GM23338 (cell line): ENCODE results near the gene UNC79. TPM values are rescaled to one million over a fixed set of nuclear protein-coding genes. Genes with fewer than 3 reads are reported as not detected.

Source experiments
- ATAC-seq: fragments of 200-7000 bp; cut with Tn5 transposase; 3 replicates; pipeline ENCODE4 v1.9.1; 2020
- DNase-seq: peaks from one replicate; pipeline ENCODE4 v3.0.0-alpha.2; 2015; ENCODE audit warnings: low spot score
- H2AFZ ChIP-seq: fragments of 200-600 bp; sonication (generic); 2 replicates; pipeline ENCODE4 v1.8.0; 2016; ENCODE audit warnings: antibody characterized with exemption, mild to moderate bottlenecking, moderate library complexity
- H3F3A ChIP-seq: fragments of 200-600 bp; sonication (generic); replicated peaks from 2 replicates; pipeline ENCODE4 v1.8.0; 2017; ENCODE audit warnings: antibody characterized with exemption, mixed run types, low read depth
- H3K27ac ChIP-seq: fragments of 200-600 bp; sonication (generic); 2 replicates; pipeline ENCODE4 v1.6.1; 2016; ENCODE audit warnings: low read depth
- H3K27me3 ChIP-seq: fragments of 200-600 bp; sonication (generic); 2 replicates; pipeline ENCODE4 v1.8.0; 2016; ENCODE audit warnings: mild to moderate bottlenecking, mixed run types, moderate library complexity; ENCODE audit not compliant: insufficient read depth
- H3K36me3 ChIP-seq: fragments of 200-600 bp; sonication (generic); 2 replicates; pipeline ENCODE4 v1.8.0; 2016; ENCODE audit warnings: mild to moderate bottlenecking; ENCODE audit not compliant: insufficient read depth
- H3K4me1 ChIP-seq: fragments of 200-600 bp; sonication (generic); 2 replicates; pipeline ENCODE4 v1.8.0; 2016; ENCODE audit warnings: mild to moderate bottlenecking, moderate library complexity; ENCODE audit not compliant: insufficient read depth
- H3K4me2 ChIP-seq: fragments of 200-600 bp; sonication (generic); 2 replicates; pipeline ENCODE4 v1.7.1; 2017; ENCODE audit warnings: mixed run types
- H3K4me3 ChIP-seq: fragments of 200-600 bp; sonication (generic); 2 replicates; pipeline ENCODE4 v1.6.1; 2016; ENCODE audit warnings: mixed run types
- H3K79me2 ChIP-seq: fragments of 200-600 bp; sonication (generic); replicated peaks from 2 replicates; pipeline ENCODE4 v1.8.0; 2017; ENCODE audit warnings: mild to moderate bottlenecking; ENCODE audit not compliant: insufficient read depth
- H3K9me2 ChIP-seq: fragments of 200-600 bp; sonication (generic); 2 replicates; pipeline ENCODE4 v1.8.0; 2017; ENCODE audit not compliant: insufficient read depth
- H4K20me1 ChIP-seq: fragments of 200-600 bp; sonication (generic); replicated peaks from 2 replicates; pipeline ENCODE4 v1.8.0; 2017; ENCODE audit warnings: mild to moderate bottlenecking; ENCODE audit not compliant: insufficient read depth
- H3K27ac Mint-ChIP-seq: 2 replicates; pipeline ENCODE4 v1.8.0; 2020; ENCODE audit warnings: inconsistent platforms, mild to moderate bottlenecking, moderate library complexity, mixed read lengths
- H3K27me3 Mint-ChIP-seq: 3 replicates; pipeline ENCODE4 v1.8.0; 2022; ENCODE audit warnings: low read depth, mild to moderate bottlenecking, moderate library complexity, mixed read lengths, inconsistent platforms; ENCODE audit not compliant: insufficient read depth, poor library complexity
- H3K36me3 Mint-ChIP-seq: 3 replicates; pipeline ENCODE4 v1.8.0; 2021; ENCODE audit warnings: low read depth, mild to moderate bottlenecking, inconsistent platforms, moderate library complexity, mixed read lengths
- H3K4me1 Mint-ChIP-seq: 3 replicates; pipeline ENCODE4 v1.8.0; 2020; ENCODE audit warnings: mild to moderate bottlenecking, inconsistent platforms, mixed read lengths
- H3K4me3 Mint-ChIP-seq: 3 replicates; pipeline ENCODE4 v1.8.0; 2021; ENCODE audit warnings: moderate library complexity, mild to moderate bottlenecking, inconsistent platforms, mixed read lengths
- H3K9me3 Mint-ChIP-seq: 3 replicates; pipeline ENCODE4 v1.8.0; 2020; ENCODE audit warnings: moderate library complexity, mild to moderate bottlenecking, inconsistent platforms, mixed read lengths
- STAT1 ChIP-seq: IDR thresholded peaks from one replicate; pipeline ENCODE4 v1.6.1; 2016; ENCODE audit warnings: antibody characterized with exemption; ENCODE audit not compliant: unreplicated experiment
- polyA plus RNA-seq: library from polyadenylated mRNA; unstranded; fragments of >200 nt; fragmentation: Nextera tagmentation; extraction: Ambion mirVana; gene quantifications from 2 replicates; pipeline ENCODE4 v1.2.1, GENCODE V29; 2016
- total RNA-seq: library from RNA; depleted of rRNA; stranded (reverse); fragments of >200 nt; shearing (Covaris generic); gene quantifications from 2 replicates; pipeline ENCODE4 v1.2.3, GENCODE V29; 2014
- TF ChIP-seq, protein P1 (sequence below): IDR thresholded peaks from one replicate; pipeline ENCODE4 v1.6.1; 2018; ENCODE audit warnings: antibody characterized with exemption; ENCODE audit not compliant: unreplicated experiment
- TF ChIP-seq, protein P2 (sequence below), 2 experiments: fragments of 200-600 bp in 1 of 2; sonication (generic) in 1 of 2; conservative IDR thresholded peaks; 2 replicates each; pipeline versions ENCODE4 v1.5.1 to v1.6.1; 2016 to 2017; ENCODE audit warnings: antibody characterized with exemption in 2 of 2, low read depth in 2 of 2, mild to moderate bottlenecking in 2 of 2, moderate library complexity in 1 of 2
- TF ChIP-seq, protein P3 (sequence below): IDR thresholded peaks from 2 replicates; pipeline ENCODE4 v1.6.1; 2016; ENCODE audit warnings: antibody characterized with exemption

UNC79 gene
- total and polyA plus RNA-seq, 2 experiments from 2014 or later, result 1.8 to 3.6 TPM

DNA sequence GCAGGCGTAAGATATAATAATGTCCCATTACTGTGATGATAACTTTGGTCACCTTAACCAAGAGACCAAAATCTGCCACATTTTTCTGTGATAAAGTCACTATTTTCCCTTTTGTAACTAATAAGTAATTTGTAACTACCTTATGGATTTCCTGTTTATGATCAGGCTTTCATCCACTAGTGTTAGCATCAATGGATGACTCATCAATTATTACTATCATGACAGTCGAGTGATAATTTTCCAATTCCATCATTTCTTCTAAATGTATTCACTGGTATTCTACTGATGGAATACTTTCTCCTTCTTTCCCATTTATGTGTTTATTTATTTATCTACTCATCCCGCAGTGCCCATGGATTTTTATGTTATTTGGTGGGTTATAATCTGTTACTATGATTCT lies 148.4 kb downstream of the UNC79 start (continued):
- TF ChIP-seq, protein P1, sequence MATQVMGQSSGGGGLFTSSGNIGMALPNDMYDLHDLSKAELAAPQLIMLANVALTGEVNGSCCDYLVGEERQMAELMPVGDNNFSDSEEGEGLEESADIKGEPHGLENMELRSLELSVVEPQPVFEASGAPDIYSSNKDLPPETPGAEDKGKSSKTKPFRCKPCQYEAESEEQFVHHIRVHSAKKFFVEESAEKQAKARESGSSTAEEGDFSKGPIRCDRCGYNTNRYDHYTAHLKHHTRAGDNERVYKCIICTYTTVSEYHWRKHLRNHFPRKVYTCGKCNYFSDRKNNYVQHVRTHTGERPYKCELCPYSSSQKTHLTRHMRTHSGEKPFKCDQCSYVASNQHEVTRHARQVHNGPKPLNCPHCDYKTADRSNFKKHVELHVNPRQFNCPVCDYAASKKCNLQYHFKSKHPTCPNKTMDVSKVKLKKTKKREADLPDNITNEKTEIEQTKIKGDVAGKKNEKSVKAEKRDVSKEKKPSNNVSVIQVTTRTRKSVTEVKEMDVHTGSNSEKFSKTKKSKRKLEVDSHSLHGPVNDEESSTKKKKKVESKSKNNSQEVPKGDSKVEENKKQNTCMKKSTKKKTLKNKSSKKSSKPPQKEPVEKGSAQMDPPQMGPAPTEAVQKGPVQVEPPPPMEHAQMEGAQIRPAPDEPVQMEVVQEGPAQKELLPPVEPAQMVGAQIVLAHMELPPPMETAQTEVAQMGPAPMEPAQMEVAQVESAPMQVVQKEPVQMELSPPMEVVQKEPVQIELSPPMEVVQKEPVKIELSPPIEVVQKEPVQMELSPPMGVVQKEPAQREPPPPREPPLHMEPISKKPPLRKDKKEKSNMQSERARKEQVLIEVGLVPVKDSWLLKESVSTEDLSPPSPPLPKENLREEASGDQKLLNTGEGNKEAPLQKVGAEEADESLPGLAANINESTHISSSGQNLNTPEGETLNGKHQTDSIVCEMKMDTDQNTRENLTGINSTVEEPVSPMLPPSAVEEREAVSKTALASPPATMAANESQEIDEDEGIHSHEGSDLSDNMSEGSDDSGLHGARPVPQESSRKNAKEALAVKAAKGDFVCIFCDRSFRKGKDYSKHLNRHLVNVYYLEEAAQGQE, result no peak
- TF ChIP-seq, protein P2, sequence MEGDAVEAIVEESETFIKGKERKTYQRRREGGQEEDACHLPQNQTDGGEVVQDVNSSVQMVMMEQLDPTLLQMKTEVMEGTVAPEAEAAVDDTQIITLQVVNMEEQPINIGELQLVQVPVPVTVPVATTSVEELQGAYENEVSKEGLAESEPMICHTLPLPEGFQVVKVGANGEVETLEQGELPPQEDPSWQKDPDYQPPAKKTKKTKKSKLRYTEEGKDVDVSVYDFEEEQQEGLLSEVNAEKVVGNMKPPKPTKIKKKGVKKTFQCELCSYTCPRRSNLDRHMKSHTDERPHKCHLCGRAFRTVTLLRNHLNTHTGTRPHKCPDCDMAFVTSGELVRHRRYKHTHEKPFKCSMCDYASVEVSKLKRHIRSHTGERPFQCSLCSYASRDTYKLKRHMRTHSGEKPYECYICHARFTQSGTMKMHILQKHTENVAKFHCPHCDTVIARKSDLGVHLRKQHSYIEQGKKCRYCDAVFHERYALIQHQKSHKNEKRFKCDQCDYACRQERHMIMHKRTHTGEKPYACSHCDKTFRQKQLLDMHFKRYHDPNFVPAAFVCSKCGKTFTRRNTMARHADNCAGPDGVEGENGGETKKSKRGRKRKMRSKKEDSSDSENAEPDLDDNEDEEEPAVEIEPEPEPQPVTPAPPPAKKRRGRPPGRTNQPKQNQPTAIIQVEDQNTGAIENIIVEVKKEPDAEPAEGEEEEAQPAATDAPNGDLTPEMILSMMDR (conservative IDR thresholded peaks at IDR 0.05; ENCODE audit: low read depth in 2 of 2), result no peak
- no peak for TF ChIP-seq STAT1

DNA sequence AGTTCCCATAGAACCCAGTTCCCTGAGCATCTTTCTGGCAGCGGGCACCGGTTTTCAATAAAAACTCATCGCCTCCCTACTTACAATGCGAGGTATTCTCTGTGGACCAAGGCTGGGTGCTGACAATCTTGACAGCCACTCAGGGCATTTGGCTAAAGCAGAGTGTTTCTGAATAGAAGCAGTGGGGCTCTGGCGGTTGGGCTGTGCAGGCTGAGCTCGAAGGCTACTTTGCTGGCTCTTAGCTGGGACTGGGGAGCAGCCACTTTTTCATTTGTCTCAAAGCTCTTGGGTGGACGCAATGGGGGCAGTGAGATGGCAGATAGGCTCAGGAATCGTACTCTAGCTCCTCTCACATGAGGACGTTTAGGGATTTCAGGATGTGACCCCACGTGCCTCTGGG lies 151.8 kb downstream of the UNC79 start:
- H3K4me3 ChIP-seq, result no peak overlapping the region
- Mint-ChIP-seq H3K27me3 (no peaks in the 10 kb centered on the region), H3K4me1 (0 out of 3 replicates have a peak, but pooled peaks cover 4% of the 10 kb centered on the region), H3K36me3 (no peaks in the 10 kb centered on the region; the same call in 2 of the 3 replicates), H3K9me3 (no peaks in the 10 kb centered on the region), H3K27ac (no peak overlapping the region), H3K4me3 (no peak overlapping the region)
- no peaks in the 10 kb centered on the region for H3K36me3 ChIP-seq
- no peak overlapping the region for H3K4me2 ChIP-seq
- no peaks in the 10 kb centered on the region for H3K9me2 ChIP-seq
- H3K79me2 ChIP-seq, result no peaks in the 10 kb centered on the region
- H2AFZ ChIP-seq, result no peak overlapping the region
- ATAC-seq, result no peak
- no peaks in the 10 kb centered on the region for H3K27me3 ChIP-seq
- no peaks in the 10 kb centered on the region for H3K4me1 ChIP-seq
- no peaks in the 10 kb centered on the region for H4K20me1 ChIP-seq
- no peaks in the 10 kb centered on the region for H3F3A ChIP-seq
- H3K27ac ChIP-seq, result no peak overlapping the region
- TF ChIP-seq, protein P3, sequence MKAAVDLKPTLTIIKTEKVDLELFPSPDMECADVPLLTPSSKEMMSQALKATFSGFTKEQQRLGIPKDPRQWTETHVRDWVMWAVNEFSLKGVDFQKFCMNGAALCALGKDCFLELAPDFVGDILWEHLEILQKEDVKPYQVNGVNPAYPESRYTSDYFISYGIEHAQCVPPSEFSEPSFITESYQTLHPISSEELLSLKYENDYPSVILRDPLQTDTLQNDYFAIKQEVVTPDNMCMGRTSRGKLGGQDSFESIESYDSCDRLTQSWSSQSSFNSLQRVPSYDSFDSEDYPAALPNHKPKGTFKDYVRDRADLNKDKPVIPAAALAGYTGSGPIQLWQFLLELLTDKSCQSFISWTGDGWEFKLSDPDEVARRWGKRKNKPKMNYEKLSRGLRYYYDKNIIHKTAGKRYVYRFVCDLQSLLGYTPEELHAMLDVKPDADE, result no peak
- DNase-seq, result no peak

DNA sequence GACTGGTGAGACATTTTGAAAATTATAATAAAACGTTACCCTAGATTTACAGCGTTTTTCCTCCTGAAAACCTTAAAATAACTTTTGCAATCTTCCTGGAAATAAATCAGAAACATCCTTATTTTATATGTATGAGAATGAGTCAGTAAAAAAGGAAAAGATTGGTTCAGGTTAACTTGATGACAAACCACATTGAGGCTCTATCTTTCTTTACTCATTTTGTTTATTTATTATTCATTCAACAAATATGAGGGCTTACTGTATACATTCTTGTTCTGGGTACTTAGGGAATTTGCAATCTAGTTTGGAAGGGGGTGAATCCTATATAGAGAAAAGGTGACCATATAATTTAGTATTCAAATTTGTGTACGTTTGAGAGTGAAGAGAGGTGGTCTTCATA lies 156.6 kb downstream of the UNC79 start:
- ATAC-seq (no peak), DNase-seq (no peak)
- Histone ChIP-seq H3K4me3 (no peak overlapping the region), H3K36me3 (no peaks in the 10 kb centered on the region), H3K27ac (no peak overlapping the region), H4K20me1 (no peaks in the 10 kb centered on the region), H3K79me2 (no peaks in the 10 kb centered on the region), H3F3A (no peaks in the 10 kb centered on the region), H3K4me2 (no peak overlapping the region), H3K27me3 (no peaks in the 10 kb centered on the region), H3K9me2 (peaks cover 7% of the 10 kb centered on the region; the same call in 1 of the 2 replicates), H3K4me1 (0 out of 2 replicates have a peak, but pooled peaks cover 9% of the 10 kb centered on the region), H2AFZ (no peak overlapping the region)
- Mint-ChIP-seq H3K27me3 (no peaks in the 10 kb centered on the region), H3K36me3 (peaks cover 9% of the 10 kb centered on the region), H3K4me1 (peaks cover 18% of the 10 kb centered on the region), H3K4me3 (no peak overlapping the region), H3K27ac (no peak overlapping the region), H3K9me3 (no peaks in the 10 kb centered on the region)
- TF ChIP-seq STAT1, result no peak
- TF ChIP-seq, protein P1, result no peak
